ENCODE data around the gene TRIML2. TPM values are rescaled to one million over a fixed set of nuclear protein-coding genes. Genes with fewer than 3 reads are reported as not detected.

TRIML2 gene
- total and polyA plus RNA-seq, 3 donors from 2014 or later, result 3.7 to 5.8 (median 4.8) TPM

- Histone ChIP-seq H3K4me3 (no peak overlapping the region), H3K27me3 (no peaks in the 10 kb centered on the region), H3K9me3 (no peaks in the 10 kb centered on the region), H3K4me1 (no peaks in the 10 kb centered on the region), H3K27ac (no peak overlapping the region), H3K36me3 (ENCODE audit: low read depth, missing control alignments) (no peaks in the 10 kb centered on the region)
- no peak for TF ChIP-seq CTCF (IDR thresholded peaks at IDR 0.05)
- no peak for TF ChIP-seq POLR2A (IDR thresholded peaks at IDR 0.05)
- 94 to 97% methylated on average over 11 of the region's 11 CpGs for WGBS, 2 donors
- intact Hi-C loops (cut with DNase I; ENCODE audit: low total_unique reads), result no loop called here
- no peak for DNase-seq
Observed at GRCh38 chr4:188147176-188147575, 37.8 kb upstream of the TRIML2 start.

DNA sequence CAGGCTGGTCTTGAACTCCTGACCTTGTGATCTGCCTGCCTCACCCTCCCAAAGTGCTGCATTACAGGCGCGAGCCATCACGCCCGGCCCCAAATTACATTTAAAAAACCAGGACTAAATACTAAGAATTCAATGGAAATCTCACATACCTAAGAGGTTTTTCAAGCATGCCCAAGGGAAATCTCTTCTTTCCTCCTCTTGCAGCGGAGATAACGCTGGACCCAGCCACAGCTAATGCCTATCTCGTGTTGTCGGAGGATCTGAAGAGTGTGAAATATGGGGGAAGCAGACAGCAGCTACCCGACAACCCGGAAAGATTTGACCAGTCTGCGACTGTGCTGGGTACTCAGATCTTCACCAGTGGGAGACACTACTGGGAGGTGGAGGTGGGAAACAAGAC, 37.2 kb upstream of the TRIML2 start:
- 77 to 83% methylated on average over 11 of the region's 11 CpGs for WGBS, 2 donors
- DNase-seq, result no peak
- TF ChIP-seq POLR2A (IDR thresholded peaks at IDR 0.05), result no peak
- TF ChIP-seq CTCF (IDR thresholded peaks at IDR 0.05), result no peak

DNA sequence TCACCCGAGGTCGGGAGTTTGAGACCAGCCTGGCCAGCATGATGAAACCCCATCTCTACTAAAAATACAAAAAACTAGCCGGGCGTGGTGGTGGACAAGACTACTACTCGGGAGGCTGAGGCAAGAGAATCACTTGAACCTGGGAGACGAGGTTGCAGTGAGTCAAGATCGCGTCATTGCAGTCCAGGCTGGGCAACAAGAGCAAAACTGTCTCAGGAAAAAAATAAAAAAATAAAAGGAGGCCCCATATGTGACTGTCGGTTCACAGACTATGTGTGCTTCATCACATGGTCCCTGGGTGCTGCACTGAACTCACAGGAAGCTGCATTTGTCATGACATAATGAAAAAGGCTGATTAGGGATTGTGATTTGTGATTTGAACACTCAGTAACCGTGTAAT, 36.2 kb upstream of the TRIML2 start:
- no peak for TF ChIP-seq CTCF (IDR thresholded peaks at IDR 0.05)
- TF ChIP-seq POLR2A (IDR thresholded peaks at IDR 0.05), result no peak
- no peaks in the 10 kb centered on the region for H3K4me1 ChIP-seq
- no peaks in the 10 kb centered on the region for H3K27me3 ChIP-seq
- no peak overlapping the region for H3K4me3 ChIP-seq
- no peak overlapping the region for H3K27ac ChIP-seq
- H3K9me3 ChIP-seq, result no peaks in the 10 kb centered on the region
- DNase-seq, result no peak
- 85 to 87% methylated on average over 10 of the region's 10 CpGs for WGBS, 2 donors
- intact Hi-C loops (cut with DNase I; ENCODE audit: low total_unique reads), result no loop called here
- no peaks in the 10 kb centered on the region for H3K36me3 ChIP-seq (ENCODE audit: low read depth, missing control alignments)

More for the DNA sequence above, 37.2 kb upstream of the TRIML2 start:
- no peaks in the 10 kb centered on the region for H3K36me3 ChIP-seq (ENCODE audit: low read depth, missing control alignments)
- H3K9me3 ChIP-seq, result no peaks in the 10 kb centered on the region
- H3K4me3 ChIP-seq, result no peak overlapping the region
- H3K27me3 ChIP-seq, result no peaks in the 10 kb centered on the region
- intact Hi-C loops (cut with DNase I; ENCODE audit: low total_unique reads), result no loop called here
- no peaks in the 10 kb centered on the region for H3K4me1 ChIP-seq
- H3K27ac ChIP-seq, result no peak overlapping the region

DNA sequence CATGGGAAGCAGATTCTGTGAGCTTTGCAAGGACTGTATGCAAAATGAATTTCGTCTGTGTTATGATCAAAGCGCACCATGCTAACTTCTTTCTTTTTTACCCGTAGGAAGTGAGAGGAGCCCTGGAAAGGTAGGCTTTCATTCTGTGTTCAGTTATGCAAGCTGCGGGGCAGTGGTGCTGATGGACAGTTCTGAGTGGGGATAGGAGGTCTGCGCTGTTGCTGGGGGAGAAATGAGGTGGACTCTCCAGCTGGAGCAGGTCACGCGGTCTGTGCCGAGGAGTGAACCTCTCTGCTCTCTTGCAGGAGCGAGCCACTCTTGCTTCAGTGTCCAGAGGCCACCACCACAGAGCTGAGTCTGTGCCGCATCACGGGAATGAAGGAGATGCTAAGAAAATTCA, 34.3 kb upstream of the TRIML2 start:
- H3K27ac ChIP-seq, result no peak overlapping the region
- intact Hi-C loops (cut with DNase I; ENCODE audit: low total_unique reads), result no loop called here
- H3K9me3 ChIP-seq, result no peaks in the 10 kb centered on the region
- DNase-seq, result no peak
- H3K4me1 ChIP-seq, result no peaks in the 10 kb centered on the region
- H3K36me3 ChIP-seq (ENCODE audit: low read depth, missing control alignments), result no peaks in the 10 kb centered on the region
- TF ChIP-seq CTCF (IDR thresholded peaks at IDR 0.05) (no peak), POLR2A (IDR thresholded peaks at IDR 0.05) (no peak)
- H3K27me3 ChIP-seq, result no peaks in the 10 kb centered on the region
- H3K4me3 ChIP-seq, result no peak overlapping the region
- 49 to 54% methylated on average over 11 of the region's 11 CpGs for WGBS, 2 donors

DNA sequence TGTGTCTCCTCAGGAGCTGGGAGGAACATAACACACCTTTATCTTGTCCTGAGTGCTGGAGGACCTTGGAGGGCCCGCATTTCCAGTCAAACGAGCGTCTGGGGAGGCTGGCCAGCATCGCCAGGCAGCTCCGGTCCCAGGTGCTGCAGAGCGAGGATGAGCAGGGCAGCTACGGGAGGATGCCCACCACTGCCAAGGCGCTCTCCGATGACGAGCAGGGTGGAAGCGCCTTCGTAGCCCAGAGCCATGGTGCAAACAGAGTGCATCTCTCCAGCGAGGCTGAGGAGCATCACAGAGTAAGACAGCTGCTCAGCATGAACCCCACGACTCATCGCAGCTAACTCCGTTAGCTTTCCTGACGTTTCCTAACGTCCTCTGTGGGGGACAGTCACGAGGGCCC, 30.3 kb upstream of the TRIML2 start:
- Histone ChIP-seq H3K27me3 (no peaks in the 10 kb centered on the region), H3K27ac (no peak overlapping the region), H3K4me3 (no peak overlapping the region), H3K36me3 (ENCODE audit: low read depth, missing control alignments) (no peaks in the 10 kb centered on the region), H3K9me3 (no peaks in the 10 kb centered on the region), H3K4me1 (no peaks in the 10 kb centered on the region)
- intact Hi-C loops (cut with DNase I; ENCODE audit: low total_unique reads), result no loop called here
- DNase-seq, result no peak
- 83 to 89% methylated on average over 16 to 19 of the region's 19 CpGs for WGBS, 2 donors
- TF ChIP-seq POLR2A (IDR thresholded peaks at IDR 0.05), result no peak
- no peak for TF ChIP-seq CTCF (IDR thresholded peaks at IDR 0.05)

Data from testis (tissue), 3 donors.